ENCODE measurements around the gene EMCN.
"Not testable (repeated sequence)": the region's sequence is repeated elsewhere in the genome, so short reads cannot be mapped to it uniquely, and the experiment has no call there.

Gene EMCN

GRCh38 chr4:100517864-100518341, at the start of gene EMCN:
Gene EMCN (minus strand): TSS chr4:100518022. CDS start chr4:100517914, 108 bp downstream.
- no peak for DNase-seq

- DNase-seq: no peak
Observed at GRCh38 chr4:100566396-100566795, 48.6 kb upstream of the EMCN start.

- no peak for DNase-seq
Observed at GRCh38 chr4:100557306-100557705, 39.5 kb upstream of the EMCN start.

GRCh38 chr4:100555611-100556337, 38.0 kb upstream of the EMCN start:
- DNase-seq: no peak

- DNase-seq: no peak
Observed at GRCh38 chr4:100548200-100548560, 30.4 kb upstream of the EMCN start.

- DNase-seq: no peak
Observed at GRCh38 chr4:100547541-100548199, 29.8 kb upstream of the EMCN start.

GRCh38 chr4:100545427-100545826, 27.6 kb upstream of the EMCN start:
- no peak for DNase-seq

GRCh38 chr4:100540131-100540530, 22.3 kb upstream of the EMCN start:
- no peak for DNase-seq

- no peak for DNase-seq
Observed at GRCh38 chr4:100539706-100540105, 21.9 kb upstream of the EMCN start.

- no peak for DNase-seq
Observed at GRCh38 chr4:100533741-100534140, 15.9 kb upstream of the EMCN start.

GRCh38 chr4:100530161-100530560, 12.3 kb upstream of the EMCN start:
- not testable (repeated sequence) for DNase-seq

- DNase-seq: no peak
Observed at GRCh38 chr4:100525686-100526085, 7.9 kb upstream of the EMCN start.

- DNase-seq: no peak
Observed at GRCh38 chr4:100519205-100519604, 1.4 kb upstream of the EMCN start.

- no peak for DNase-seq
Observed at GRCh38 chr4:100516225-100516624, 1.6 kb downstream of the EMCN start.

GRCh38 chr4:100511896-100512295, 5.9 kb downstream of the EMCN start:
- no peak for DNase-seq

- no peak for DNase-seq
Observed at GRCh38 chr4:100510551-100510950, 7.3 kb downstream of the EMCN start.

GRCh38 chr4:100509386-100509785, 8.4 kb downstream of the EMCN start:
- DNase-seq: no peak

- no peak for DNase-seq
Observed at GRCh38 chr4:100508691-100509090, 9.1 kb downstream of the EMCN start.

- DNase-seq: no peak
Observed at GRCh38 chr4:100504086-100504874, 13.5 kb downstream of the EMCN start.

- DNase-seq: no peak
Observed at GRCh38 chr4:100497791-100498190, 20.0 kb downstream of the EMCN start.

GRCh38 chr4:100495074-100495473, 22.7 kb downstream of the EMCN start:
- DNase-seq: no peak

GRCh38 chr4:100494166-100494565, 23.7 kb downstream of the EMCN start:
- DNase-seq: no peak

GRCh38 chr4:100493756-100494155, 24.1 kb downstream of the EMCN start:
- no peak for DNase-seq
